GM11168 (cell line): Measurements from ENCODE around the gene ALX3.

Source experiments
- in situ Hi-C: fragments of 300-500 bp; cut with MboI; formaldehyde crosslinking; loops from one replicate; pipeline ENCODE4 v1.12.0; 2022; ENCODE audit warnings: low sequenced_read_pairs; ENCODE audit not compliant: unreplicated experiment

ALX3 gene

GRCh38 chr1:110011527-110012041, 58.9 kb downstream of the ALX3 start:
- in situ Hi-C loops = no loop called here
